Fibroblast of lung (primary cell): Measurements from ENCODE around the gene FCGR1A.
"Not testable (repeated sequence)": the region's sequence is repeated elsewhere in the genome, so short reads cannot be mapped to it uniquely, and the experiment has no call there.

ENCODE experiments used
- EZH2 ChIP-seq: IDR thresholded peaks from 2 replicates; pipeline ENCODE4 v1.5.1; 2012; ENCODE audit warnings: low read length, control low read depth, mild to moderate bottlenecking; ENCODE audit errors: missing control alignments
- TF ChIP-seq, protein P1 (sequence below), 2 donors: IDR thresholded peaks in 1 of 2; conservative IDR thresholded peaks in 1 of 2; 1 replicate in 1 of 2; 2 replicates in 1 of 2; pipeline ENCODE4 v1.5.1; 2011 to 2012; ENCODE audit warnings: low read length in 2 of 2, control low read depth in 1 of 2, inconsistent platforms in 1 of 2, low read depth in 1 of 2, mild to moderate bottlenecking in 1 of 2

DNA sequence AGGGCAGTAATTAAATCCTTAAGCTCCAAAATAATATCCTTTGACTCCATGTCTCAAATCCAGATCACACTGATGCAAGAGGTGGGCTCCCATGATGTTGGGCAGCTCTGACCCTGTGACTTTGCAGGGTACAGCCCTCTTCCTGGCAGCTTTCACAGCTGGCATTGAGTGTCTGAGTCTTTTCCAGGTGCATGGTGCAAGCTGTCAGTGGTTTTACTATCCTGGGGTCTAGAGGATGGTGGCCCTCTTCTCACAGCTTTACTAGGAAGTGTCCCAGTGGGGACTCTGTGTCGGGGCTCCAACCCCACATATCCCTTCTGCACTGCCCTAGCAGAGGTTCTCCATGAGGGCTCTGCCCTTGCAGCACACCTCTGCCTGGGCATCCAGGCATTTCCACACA is 16.3 kb upstream of the FCGR1A start:
- TF ChIP-seq, protein P1, sequence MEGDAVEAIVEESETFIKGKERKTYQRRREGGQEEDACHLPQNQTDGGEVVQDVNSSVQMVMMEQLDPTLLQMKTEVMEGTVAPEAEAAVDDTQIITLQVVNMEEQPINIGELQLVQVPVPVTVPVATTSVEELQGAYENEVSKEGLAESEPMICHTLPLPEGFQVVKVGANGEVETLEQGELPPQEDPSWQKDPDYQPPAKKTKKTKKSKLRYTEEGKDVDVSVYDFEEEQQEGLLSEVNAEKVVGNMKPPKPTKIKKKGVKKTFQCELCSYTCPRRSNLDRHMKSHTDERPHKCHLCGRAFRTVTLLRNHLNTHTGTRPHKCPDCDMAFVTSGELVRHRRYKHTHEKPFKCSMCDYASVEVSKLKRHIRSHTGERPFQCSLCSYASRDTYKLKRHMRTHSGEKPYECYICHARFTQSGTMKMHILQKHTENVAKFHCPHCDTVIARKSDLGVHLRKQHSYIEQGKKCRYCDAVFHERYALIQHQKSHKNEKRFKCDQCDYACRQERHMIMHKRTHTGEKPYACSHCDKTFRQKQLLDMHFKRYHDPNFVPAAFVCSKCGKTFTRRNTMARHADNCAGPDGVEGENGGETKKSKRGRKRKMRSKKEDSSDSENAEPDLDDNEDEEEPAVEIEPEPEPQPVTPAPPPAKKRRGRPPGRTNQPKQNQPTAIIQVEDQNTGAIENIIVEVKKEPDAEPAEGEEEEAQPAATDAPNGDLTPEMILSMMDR (conservative IDR thresholded peaks at IDR 0.05 in 1 of 2, IDR thresholded peaks at IDR 0.05 in 1 of 2; ENCODE audit: low read depth in 1 of 2, low read length in 2 of 2): not testable (repeated sequence)
- TF ChIP-seq EZH2: not testable (repeated sequence)
